Fibroblast of the conjunctiva (primary cell): ENCODE data around the gene KDM4C.

Experiments used
- DNase-seq: peaks from one replicate; pipeline ENCODE4 v3.0.0-alpha.2; 2010; ENCODE audit warnings: low read depth

KDM4C gene

DNA sequence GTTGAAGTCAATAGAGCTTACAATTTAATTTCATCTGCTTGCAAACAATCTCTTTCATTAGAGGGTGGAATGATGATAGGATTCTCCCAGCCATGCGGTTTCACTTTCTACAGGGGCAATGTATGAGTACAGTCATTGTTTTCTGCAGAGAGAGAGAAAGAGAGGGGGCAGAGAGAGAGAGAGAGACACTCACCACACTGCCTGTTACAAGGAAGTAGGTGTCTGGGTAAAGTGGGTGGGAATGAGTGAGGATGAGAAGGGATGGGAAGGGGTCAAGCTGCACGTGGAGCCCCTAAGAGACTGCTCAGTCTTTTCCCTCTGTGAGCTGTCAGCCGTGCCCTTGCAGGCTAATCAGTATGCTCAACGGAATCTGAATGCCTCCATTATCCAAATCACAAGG is 454.3 kb downstream of the KDM4C start:
- DNase-seq, result no peak

DNA sequence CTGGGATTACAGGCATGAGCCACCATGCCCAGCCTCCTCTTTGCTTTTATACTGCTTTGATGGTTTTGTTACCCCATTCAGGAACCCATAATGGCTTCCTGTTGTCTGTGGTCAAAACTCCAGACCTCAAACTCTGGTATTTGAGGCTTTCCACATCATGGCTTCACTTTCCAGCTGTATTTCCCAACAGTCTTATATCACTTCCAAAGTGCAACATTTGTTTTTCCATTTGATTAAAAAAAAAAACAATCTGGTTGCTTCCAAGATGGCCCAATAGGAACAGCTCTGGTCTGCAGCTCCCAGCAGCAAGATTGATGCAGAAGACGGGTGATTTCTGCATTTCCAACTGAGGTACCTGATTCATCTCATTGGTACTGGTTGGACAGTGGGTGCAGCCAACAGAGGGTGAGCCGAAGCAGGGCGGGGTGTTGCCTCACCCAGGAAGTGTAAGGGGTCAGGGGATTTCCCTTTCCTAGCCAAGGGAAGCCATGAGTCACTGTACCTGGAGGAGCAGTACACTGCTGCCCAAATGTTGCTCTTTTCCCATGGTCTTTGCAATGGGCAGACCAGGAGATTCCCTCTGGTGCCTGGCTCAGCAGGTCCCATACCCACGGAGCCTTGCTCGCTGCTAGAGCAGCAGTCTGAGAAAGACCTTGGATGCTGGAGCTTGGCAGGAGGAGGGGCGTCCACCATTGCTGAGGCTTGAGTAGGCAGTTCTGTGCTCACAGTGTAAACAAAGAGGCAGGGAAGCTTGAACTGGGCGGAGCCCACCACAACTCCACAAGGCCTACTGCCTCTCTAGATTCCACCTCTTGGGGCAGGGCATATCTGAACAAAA is 458.4 kb downstream of the KDM4C start:
- no peak for DNase-seq

DNA sequence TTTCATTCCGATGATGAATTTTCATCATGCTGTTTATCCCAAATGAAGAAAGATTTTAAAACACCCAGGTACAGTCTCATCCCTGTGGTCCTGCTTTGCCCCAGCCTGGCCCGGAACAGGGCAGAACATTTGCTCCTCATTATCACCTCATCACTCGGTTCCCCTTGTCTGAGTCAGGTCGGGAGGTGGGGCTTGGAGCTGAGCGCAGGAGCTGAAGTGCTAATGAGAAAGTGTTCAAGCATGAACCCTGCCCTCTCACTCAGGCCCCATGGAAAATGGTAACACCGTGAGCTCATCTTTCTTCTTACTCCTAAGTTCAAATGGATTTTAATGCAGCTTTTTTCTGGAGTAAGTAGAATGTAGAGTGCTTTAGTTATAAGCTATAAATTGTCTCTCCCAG is 466.2 kb downstream of the KDM4C start:
- no peak for DNase-seq
